Hindlimb muscle (tissue), 1 donor: Measurements from ENCODE around the gene GALNT6. TPM values are rescaled to one million over a fixed set of nuclear protein-coding genes. Genes with fewer than 3 reads are reported as not detected.
A peak's percentile ranks its signal among the peaks of the same experiment; 100 is the strongest.

Experiments used
- DNase-seq: peaks from one replicate; pipeline ENCODE4 v3.0.0-alpha.2; 2013
- polyA plus RNA-seq: library from polyadenylated mRNA; unstranded; fragments of 120-200 nt; gene quantifications from one replicate; pipeline ENCODE4 v1.2.1, GENCODE V29; 2013; ENCODE audit not compliant: insufficient read length

GALNT6 gene
- polyA plus RNA-seq, 1 donor = 0.57 TPM

- DNase-seq = no peak
These were observed 11.6 kb downstream of the GALNT6 start for GRCh38 chr12:51379571-51379970.

DNA sequence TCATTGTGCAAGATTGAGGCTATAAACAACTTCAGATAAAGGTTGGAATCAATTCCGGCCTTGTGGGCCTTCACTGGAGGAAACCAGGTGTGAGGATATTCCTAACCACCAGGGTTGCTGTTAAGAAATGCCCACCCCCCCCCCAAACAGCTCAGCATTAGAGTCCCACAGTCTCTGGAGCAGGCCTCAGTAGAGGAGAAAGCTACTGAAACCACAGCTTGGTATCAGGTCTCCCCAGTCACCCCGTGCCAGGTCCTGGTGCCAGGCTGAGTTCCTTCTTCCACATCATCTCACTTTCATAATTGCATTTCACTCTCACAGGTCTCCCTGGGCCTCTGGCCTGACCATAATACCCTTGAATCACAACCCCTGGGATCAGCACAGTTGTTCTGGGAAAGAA is 12.5 kb downstream of the GALNT6 start:
- DNase-seq = no peak

GRCh38 chr12:51377099-51377984 is 13.9 kb downstream of the GALNT6 start:
- DNase-seq = peak; percentile 18

GRCh38 chr12:51374856-51375255 is 16.4 kb downstream of the GALNT6 start:
- no peak for DNase-seq

DNA sequence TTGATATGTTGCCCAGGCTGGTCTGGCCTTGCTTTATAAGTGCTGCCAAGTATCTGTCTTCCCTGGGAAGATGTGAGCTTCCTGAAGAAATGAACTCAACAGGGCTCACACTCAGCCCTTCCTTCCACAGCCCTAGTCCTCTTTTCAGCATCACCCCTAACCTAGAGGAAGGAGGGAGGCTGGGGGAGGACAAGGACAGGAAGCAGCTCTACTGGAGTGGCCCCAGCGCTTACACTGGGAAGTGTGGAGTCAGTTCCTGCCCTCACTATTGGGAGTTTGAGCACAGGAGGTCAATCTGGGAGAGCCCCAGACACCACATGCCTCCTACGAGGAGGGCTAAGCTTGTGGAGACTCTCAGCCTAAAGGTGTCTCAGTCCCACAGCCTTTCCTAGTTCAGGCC is 16.8 kb downstream of the GALNT6 start:
- DNase-seq = no peak

DNA sequence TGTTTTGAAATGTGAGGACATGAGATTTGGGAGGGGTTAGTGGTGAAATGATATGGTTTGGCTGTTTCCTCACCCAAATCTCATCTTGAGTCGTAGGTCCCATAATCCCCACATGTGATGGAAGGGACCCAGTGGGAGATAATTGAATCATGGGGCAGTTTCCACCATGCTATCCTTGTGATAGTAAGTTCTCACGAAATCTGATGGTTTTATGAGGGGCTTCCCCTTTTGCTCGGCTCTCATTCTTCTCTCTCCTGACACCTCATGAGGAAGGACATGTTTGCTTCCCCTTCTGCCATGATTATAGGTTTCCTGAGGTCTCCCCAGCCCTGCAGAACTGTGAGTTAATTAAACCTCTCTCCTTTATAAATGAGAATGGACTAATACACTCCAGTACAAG is 18.0 kb downstream of the GALNT6 start:
- no peak for DNase-seq

- DNase-seq = no peak
These were observed 19.2 kb downstream of the GALNT6 start for GRCh38 chr12:51372021-51372420.

DNA sequence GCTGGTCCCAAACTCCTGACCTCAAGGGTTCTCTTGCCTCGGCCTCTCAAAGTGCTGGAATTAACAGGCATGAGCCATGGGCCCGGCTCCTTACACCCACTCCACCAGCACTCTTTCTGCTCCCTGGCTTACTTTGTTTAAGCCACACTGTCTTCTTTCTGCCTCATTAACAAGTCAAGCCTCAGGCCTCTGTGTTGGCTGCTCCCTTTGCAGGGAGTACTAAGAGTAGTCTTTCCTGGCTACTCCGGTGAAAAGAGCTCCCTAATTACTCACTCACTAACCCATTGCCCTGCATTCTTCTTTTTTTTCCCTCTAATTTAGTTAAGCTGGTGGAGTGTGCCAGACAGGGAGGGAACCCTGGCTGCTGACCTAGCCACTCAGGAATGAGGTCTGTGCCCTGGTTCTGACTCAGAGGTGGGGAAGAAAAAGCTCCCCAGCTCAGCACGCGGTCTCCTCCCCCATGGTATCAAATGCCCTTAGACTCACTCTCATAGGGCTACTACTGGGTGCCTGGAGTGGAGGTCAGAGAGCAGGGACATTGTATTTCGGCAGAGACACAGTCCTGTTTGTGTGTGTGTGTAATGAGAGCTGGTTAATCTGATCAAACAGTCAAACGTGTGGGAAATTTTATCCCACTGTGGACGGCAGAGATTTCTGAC is 19.8 kb downstream of the GALNT6 start:
- no peak for DNase-seq

DNA sequence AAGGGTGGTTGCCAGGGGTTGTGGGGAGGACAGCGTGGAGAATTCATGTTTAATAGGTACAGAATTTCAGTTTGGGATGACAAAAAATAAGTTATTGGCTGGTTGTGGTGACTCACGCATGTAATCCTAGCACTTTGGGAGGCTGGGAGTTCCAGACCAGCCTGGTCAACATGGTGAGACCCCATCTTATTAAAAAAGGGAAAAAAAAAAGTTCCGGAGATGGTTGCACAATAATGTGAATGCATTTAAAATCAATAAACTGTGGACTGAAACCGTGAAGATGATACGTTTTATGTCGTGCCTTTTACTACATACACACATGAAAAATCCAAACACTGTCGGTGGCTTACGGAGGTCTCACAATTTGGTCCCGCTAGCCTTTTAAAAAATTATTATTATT is 20.5 kb downstream of the GALNT6 start:
- DNase-seq = no peak

GRCh38 chr12:51369581-51369980 is 21.6 kb downstream of the GALNT6 start:
- no peak for DNase-seq

GRCh38 chr12:51368640-51369517 is 22.3 kb downstream of the GALNT6 start:
- DNase-seq = peak; percentile 18

DNA sequence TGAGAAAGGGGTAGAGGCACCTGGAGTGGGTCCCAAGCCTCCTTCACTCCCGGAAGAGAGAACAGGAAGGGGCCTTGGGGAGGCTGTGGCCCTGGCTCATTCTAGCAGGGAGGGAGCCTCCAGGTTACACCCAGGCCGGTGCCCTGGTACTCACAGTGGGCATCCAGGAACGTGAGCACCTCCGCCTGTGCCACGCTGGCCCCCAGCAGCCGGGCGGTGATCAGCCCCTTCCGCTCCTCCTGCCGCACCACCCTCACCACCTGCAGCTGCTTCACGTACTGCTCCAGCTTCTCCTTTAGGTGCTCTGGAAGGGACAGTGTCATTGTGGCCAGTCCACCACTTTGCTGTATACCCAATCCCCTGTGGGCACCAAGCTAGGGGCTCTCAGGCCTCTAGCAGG is 25.9 kb downstream of the GALNT6 start:
- no peak for DNase-seq

DNA sequence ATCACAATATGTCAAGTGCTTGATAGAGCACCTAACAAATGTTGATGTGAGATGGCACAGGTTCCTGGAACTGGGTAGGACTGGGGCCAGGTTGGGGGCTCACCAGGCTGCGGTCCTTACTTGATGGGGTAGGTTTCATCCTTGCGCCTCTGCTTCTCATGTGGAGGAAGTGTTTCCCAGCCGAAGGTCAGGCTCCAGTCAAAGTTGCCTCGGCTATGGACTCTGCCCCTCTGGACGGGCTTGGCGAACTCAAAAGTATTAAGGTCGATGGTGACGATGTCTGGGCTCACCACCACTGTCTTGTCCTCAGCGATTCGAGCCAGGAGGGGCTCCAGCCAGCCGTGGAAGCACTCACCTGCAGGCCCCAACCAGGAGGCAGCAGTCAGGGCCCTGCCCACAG is 27.2 kb downstream of the GALNT6 start:
- DNase-seq = no peak

GRCh38 chr12:51362747-51363342 is 28.4 kb downstream of the GALNT6 start:
- no peak for DNase-seq

- DNase-seq = no peak
These were observed 28.9 kb downstream of the GALNT6 start for GRCh38 chr12:51362307-51362706.

GRCh38 chr12:51361161-51362016 is 29.8 kb downstream of the GALNT6 start:
- no peak for DNase-seq

DNA sequence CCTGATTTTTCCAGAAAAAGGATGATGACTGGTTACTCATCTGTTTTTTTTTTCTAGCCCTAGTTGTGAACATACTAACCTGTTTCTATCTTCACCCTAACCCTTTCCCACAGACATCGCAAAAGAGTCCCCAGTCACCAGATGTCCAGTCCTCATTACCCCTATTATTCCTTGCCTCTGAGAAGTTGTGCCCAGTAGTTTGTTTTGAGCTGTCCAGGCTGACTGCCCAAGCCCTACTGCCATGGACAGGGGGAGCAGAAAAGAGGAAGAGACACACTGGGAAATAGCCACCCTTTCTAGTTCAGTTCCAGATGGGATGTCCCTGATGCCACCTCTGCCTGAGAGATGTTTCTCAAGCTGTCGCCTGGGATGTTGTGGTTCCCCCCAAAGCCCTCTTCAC is 30.9 kb downstream of the GALNT6 start:
- DNase-seq = no peak

DNA sequence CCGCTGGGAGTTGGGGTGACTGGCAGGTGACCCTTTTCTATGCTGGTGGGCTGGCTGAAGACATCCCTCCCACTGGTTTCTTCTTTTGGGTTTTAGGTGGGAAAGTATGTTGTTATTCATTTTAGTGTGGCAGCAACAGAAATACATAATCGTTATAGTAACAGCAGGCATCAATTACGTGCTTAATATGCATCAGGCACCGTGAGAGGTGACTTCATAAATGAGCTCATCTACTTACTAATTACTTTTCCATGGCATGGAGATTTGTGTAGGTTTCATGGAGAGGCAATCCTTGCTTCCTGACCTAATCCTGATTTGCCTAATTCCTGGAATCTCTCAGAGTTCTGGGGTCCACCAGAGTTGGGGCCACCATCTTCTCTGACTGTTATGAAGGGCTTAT is 31.4 kb downstream of the GALNT6 start:
- DNase-seq = no peak

DNA sequence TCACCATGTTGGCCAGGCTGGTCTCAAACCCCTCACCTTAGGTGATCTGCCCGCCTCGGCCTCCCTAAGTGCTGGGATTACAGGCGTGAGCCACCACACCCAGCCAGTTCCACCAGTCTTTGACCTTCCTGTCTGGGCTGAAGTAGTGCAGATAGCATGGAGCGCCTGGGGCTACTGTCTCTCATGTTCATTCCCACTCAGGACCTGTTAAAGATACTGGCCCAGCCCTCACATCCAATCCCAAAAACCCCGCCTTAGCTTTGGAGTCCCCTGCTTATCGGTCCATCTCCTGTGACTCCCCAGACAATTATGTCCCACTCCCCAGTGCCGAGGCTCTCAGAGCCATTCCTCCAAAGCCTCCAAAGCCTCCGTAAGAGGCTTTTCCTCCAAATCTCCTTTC is 32.7 kb downstream of the GALNT6 start:
- no peak for DNase-seq

DNA sequence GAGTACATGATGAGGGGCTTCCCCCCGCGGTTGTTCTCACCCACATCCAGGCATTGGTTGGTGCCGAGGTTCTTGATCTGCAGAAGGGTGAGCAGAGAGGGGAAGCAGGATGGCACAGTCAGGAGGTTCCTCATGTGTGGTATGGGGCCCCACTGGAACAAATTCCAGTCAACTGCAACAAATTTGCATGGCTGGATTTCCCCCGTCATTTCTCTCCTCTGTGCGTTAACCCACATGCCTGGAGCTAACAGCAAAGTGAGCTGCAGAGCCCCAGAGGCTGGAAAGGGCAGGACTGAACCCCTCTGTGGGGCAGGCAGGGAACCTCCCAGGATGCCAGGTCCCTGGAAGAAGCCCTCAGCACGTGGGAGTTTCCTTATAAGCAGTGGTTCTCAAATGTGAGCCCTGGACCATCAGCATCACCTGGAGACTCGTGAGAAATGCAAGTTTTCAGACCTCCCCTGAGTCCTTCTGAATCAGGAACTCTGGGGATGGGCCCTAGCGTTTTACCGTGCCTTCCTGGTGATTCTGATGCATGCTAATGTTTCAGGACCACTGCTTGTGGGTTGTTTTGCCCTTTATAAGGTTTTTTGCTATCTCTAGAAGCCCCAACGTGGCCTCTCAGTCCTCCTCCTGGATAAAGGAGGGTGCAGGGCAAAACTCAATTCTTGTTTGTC is 33.7 kb downstream of the GALNT6 start:
- no peak for DNase-seq

- no peak for DNase-seq
These were observed 39.2 kb downstream of the GALNT6 start for GRCh38 chr12:51351913-51352532.
